Loucy (cell line): Measurements from ENCODE around the gene UFSP2.

ENCODE experiments used
- EZH2phosphoT487 ChIP-seq: fragments of 200-600 bp; IDR thresholded peaks from 2 replicates; pipeline ENCODE4 v1.6.1; 2018; ENCODE audit warnings: antibody characterized with exemption, mild to moderate bottlenecking, moderate library complexity, borderline replicate concordance
- TF ChIP-seq, protein P1 (sequence below): fragments of 200-600 bp; sonication (generic); conservative IDR thresholded peaks from 2 replicates; pipeline ENCODE4 v1.5.1; 2014; ENCODE audit warnings: mild to moderate bottlenecking, antibody characterized with exemption, low read length

DNA sequence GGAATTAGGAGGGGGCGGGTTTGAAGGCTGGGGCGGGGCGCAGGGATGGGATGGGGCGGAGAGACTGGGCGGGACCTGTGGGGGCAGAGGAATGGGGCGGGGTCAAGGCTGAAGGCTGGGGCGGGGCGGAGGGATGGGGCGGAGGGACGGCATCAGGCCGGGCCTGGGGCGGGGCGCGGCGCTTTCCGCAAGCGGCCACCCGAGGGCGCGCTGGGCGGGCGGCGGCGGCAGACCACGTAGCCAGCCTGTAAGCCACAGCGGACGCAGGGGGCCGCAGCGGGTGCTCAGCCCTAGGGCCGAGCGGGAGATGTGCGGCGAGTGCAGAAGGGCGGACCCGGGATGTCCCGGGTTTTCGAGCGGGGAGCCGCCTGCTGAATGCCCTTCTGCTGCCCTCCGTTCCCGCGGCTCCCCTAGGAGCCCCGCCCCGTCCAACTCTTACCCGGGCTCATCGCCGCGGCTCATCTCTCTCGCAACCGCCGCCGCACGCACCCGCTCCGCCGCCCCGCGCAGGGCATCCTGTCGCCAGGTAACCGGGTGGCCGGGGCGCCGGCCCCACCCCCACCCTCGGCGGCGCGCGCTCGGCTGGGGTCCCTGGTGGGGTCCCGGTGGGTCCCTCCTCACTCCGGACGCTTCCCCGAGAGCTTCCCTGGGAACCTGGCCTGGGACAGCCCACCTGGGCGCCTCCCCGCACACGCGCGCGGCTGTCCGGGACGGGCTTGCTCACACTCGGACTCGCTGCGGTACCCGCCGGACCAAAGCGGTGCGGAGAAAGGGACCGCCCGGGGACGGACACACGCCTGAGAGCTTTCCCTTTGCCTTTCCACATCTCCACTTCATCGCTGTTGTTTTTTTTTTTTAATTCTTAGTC, 45.7 kb upstream of the UFSP2 start, which contains the start of gene CCDC110:
- TF ChIP-seq, protein P1, sequence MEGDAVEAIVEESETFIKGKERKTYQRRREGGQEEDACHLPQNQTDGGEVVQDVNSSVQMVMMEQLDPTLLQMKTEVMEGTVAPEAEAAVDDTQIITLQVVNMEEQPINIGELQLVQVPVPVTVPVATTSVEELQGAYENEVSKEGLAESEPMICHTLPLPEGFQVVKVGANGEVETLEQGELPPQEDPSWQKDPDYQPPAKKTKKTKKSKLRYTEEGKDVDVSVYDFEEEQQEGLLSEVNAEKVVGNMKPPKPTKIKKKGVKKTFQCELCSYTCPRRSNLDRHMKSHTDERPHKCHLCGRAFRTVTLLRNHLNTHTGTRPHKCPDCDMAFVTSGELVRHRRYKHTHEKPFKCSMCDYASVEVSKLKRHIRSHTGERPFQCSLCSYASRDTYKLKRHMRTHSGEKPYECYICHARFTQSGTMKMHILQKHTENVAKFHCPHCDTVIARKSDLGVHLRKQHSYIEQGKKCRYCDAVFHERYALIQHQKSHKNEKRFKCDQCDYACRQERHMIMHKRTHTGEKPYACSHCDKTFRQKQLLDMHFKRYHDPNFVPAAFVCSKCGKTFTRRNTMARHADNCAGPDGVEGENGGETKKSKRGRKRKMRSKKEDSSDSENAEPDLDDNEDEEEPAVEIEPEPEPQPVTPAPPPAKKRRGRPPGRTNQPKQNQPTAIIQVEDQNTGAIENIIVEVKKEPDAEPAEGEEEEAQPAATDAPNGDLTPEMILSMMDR, result no peak
- no peak for TF ChIP-seq EZH2phosphoT487
